Keratinocyte (primary cell): ENCODE data around the gene OTOS. TPM values are rescaled to one million over a fixed set of nuclear protein-coding genes. Genes with fewer than 3 reads are reported as not detected.

ENCODE experiments used
- DNase-seq: peaks from one replicate; pipeline ENCODE4 v3.0.0-alpha.2; 2011; ENCODE audit warnings: low read depth, missing footprints, low spot score
- FAIRE-seq: peaks from 2 replicates; lab custom pipeline; 2011; peaks lifted over from hg19 to GRCh38; lab: Jason Lieb, UNC
- H2AFZ ChIP-seq: 2 replicates; pipeline ENCODE4 v1.6.0; 2012; ENCODE audit warnings: low read length, control low read depth, inconsistent platforms; ENCODE audit not compliant: control insufficient read depth
- H3K27ac ChIP-seq: 2 replicates; pipeline ENCODE4 v1.5.1; 2011; ENCODE audit warnings: low read length; ENCODE audit not compliant: control insufficient read depth, insufficient read depth
- H3K27me3 ChIP-seq: 3 replicates; pipeline ENCODE4 v1.6.0; 2011; ENCODE audit warnings: low read length; ENCODE audit not compliant: control insufficient read depth, insufficient read depth; ENCODE audit errors: extremely low read depth
- H3K36me3 ChIP-seq, 2 experiments: 2 replicates in 1 of 2; 3 replicates in 1 of 2; pipeline ENCODE4 v1.5.1; 2011; ENCODE audit warnings: low read length in 2 of 2, mild to moderate bottlenecking in 1 of 2; ENCODE audit not compliant: control insufficient read depth in 2 of 2, insufficient read depth in 2 of 2; ENCODE audit errors: extremely low read depth in 1 of 2
- H3K4me1 ChIP-seq: 3 replicates; pipeline ENCODE4 v1.5.1; 2011; ENCODE audit warnings: low read length; ENCODE audit not compliant: control insufficient read depth, insufficient read depth; ENCODE audit errors: extremely low read depth
- H3K4me2 ChIP-seq: 3 replicates; pipeline ENCODE4 v1.6.0; 2011; ENCODE audit warnings: low read depth, low read length; ENCODE audit not compliant: control insufficient read depth, insufficient read depth; ENCODE audit errors: extremely low read depth
- H3K4me3 ChIP-seq, 3 experiments: fragments of 200-600 bp in 1 of 3; sonication (generic) in 1 of 3; 2 replicates in 2 of 3; 3 replicates in 1 of 3; pipeline ENCODE4 v1.5.1; 2011 to 2016; ENCODE audit warnings: low read length in 3 of 3, mild to moderate bottlenecking in 3 of 3, control low read depth in 2 of 3, inconsistent platforms in 1 of 3, low read depth in 1 of 3, mixed read lengths in 1 of 3, mixed run types in 1 of 3, moderate library complexity in 1 of 3; ENCODE audit not compliant: control insufficient read depth in 2 of 3, insufficient read depth in 2 of 3; ENCODE audit errors: extremely low read depth in 1 of 3
- H3K79me2 ChIP-seq: 2 replicates; pipeline ENCODE4 v1.6.0; 2012; ENCODE audit warnings: low read length; ENCODE audit not compliant: control insufficient read depth, insufficient read depth
- H3K9ac ChIP-seq: 3 replicates; pipeline ENCODE4 v1.6.0; 2011; ENCODE audit warnings: low read length; ENCODE audit not compliant: control insufficient read depth, insufficient read depth; ENCODE audit errors: extremely low read depth
- H3K9me1 ChIP-seq: 3 replicates; pipeline ENCODE4 v1.6.0; 2011; ENCODE audit warnings: low read length; ENCODE audit not compliant: control insufficient read depth, insufficient read depth; ENCODE audit errors: extremely low read depth
- H3K9me3 ChIP-seq: 2 replicates; pipeline ENCODE4 v1.5.1; 2012; ENCODE audit warnings: low read depth, low read length; ENCODE audit not compliant: control insufficient read depth
- H4K20me1 ChIP-seq: 3 replicates; pipeline ENCODE4 v1.6.0; 2011; ENCODE audit warnings: low read length; ENCODE audit not compliant: control insufficient read depth, insufficient read depth; ENCODE audit errors: extremely low read depth
- EZH2 ChIP-seq: IDR thresholded peaks from one replicate; pipeline ENCODE4 v1.6.1; 2012; ENCODE audit warnings: inconsistent platforms, mild to moderate bottlenecking, low read length, moderate library complexity
- dilution Hi-C: fragments of 300-500 bp; cut with MboI; formaldehyde crosslinking; loops from one replicate; pipeline ENCODE4 v1.7.0; 2020; ENCODE audit warnings: low sequenced_read_pairs; ENCODE audit not compliant: extremely low pct_ligation_motif_present
- polyA plus RNA-seq, 5 experiments: library from polyadenylated mRNA; depleted of rRNA in 3 of 5; stranded (reverse) in 3 of 5; stranded (forward) in 1 of 5; unstranded in 1 of 5; fragments of >200 nt; gene quantifications; 1 replicate in 1 of 5; 2 replicates in 3 of 5; 3 replicates in 1 of 5; pipeline versions ENCODE4 v1.2.1 to v1.2.3, GENCODE V29; 2011 to 2012; ENCODE audit warnings: missing spikeins in 2 of 5, low read depth in 1 of 5, low replicate concordance in 1 of 5
- TF ChIP-seq, protein P1 (sequence below), 3 experiments: IDR thresholded peaks in 1 of 3; conservative IDR thresholded peaks in 1 of 3; optimal IDR thresholded peaks in 1 of 3; 2 replicates in 2 of 3; 3 replicates in 1 of 3; pipeline versions ENCODE3 to v1.5.1; 2011; ENCODE audit warnings: low read length in 3 of 3, mild to moderate bottlenecking in 3 of 3, moderate library complexity in 2 of 3, control low read depth in 1 of 3, inconsistent platforms in 1 of 3; ENCODE audit not compliant: insufficient read depth in 2 of 3; ENCODE audit errors: extremely low read depth in 1 of 3

The OTOS gene
- polyA plus RNA-seq, 1 donor (not counting 4 experiments of a cell fraction or from before 2014, with no cell fraction given), result not detected

DNA sequence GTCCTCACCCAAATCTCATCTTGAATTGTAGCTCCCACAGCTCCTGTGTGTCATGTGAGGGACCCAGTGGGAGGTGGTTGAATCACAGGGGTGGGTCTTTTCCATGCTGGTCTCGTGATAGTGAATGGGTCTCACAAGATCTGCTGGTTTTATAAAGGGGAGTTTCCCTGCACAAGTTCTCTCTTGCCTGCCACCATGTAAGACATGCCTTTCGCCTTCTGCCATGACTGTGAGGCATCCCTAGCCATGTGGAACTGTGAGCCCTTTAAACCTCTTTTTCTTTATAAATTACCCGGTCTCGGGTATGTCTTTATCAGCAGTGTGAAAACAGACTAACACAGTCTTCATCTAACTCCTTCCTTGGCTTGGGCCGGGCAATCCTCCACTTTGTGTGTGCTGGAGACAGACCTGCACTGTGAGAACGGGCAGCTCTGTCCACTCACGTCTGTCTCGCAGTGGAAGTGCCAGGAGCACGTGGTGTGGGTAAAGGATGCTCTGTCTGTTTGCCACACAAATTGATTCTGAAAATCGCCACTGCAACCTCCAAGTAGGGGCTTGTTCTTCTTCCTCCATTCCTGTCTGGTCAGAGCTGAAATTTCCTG lies 47.6 kb upstream of the OTOS start:
- Histone ChIP-seq H3K4me2 (no peak overlapping the region), H3K79me2 (no peaks in the 10 kb centered on the region), H3K4me3 (no peak overlapping the region), H3K36me3 (no peaks in the 10 kb centered on the region), H3K9ac (no peak overlapping the region), H2AFZ (no peak overlapping the region), H3K9me1 (no peaks in the 10 kb centered on the region), H3K27ac (no peak overlapping the region), H3K27me3 (peaks cover 45% of the 10 kb centered on the region), H3K9me3 (peaks cover 8% of the 10 kb centered on the region), H3K4me1 (no peaks in the 10 kb centered on the region), H4K20me1 (no peaks in the 10 kb centered on the region)
- TF ChIP-seq, protein P1, sequence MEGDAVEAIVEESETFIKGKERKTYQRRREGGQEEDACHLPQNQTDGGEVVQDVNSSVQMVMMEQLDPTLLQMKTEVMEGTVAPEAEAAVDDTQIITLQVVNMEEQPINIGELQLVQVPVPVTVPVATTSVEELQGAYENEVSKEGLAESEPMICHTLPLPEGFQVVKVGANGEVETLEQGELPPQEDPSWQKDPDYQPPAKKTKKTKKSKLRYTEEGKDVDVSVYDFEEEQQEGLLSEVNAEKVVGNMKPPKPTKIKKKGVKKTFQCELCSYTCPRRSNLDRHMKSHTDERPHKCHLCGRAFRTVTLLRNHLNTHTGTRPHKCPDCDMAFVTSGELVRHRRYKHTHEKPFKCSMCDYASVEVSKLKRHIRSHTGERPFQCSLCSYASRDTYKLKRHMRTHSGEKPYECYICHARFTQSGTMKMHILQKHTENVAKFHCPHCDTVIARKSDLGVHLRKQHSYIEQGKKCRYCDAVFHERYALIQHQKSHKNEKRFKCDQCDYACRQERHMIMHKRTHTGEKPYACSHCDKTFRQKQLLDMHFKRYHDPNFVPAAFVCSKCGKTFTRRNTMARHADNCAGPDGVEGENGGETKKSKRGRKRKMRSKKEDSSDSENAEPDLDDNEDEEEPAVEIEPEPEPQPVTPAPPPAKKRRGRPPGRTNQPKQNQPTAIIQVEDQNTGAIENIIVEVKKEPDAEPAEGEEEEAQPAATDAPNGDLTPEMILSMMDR (optimal IDR thresholded peaks at IDR 0.05 in 1 of 3, IDR thresholded peaks at IDR 0.05 in 1 of 3, conservative IDR thresholded peaks at IDR 0.05 in 1 of 3; ENCODE audit: extremely low read depth in 1 of 3, insufficient read depth in 2 of 3, low read length in 3 of 3), result no peak
- no peak for TF ChIP-seq EZH2
- FAIRE-seq, result no peak
- DNase-seq, result no peak
- dilution Hi-C loops, result no loop called here

DNA sequence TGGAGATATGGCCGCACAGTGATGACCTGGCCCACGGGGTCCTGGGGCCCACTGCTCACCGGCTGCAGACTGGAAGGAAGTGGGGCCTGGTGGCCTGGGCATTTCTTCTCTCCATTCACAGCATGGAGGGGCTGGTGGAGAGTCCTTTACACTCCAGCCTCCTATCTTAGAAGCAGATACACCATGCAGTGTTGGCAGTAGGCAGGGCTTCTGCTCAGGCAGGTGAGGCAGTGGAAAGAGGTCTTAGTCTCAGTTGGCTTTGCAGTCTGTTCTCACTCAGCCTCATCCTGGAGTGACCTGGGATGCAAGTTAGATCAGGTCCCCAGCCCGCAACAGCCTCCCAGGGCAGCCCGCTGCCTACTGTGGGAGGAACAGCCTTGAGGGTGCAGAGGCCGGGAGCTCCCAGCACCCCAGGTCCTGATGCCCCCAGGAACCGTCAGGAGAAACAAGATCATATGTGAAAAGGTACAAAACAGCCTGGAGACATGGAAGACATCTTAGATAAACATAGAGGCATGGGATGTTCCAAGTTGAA lies 45.8 kb upstream of the OTOS start:
- dilution Hi-C loops, result no loop called here
- no peaks in the 10 kb centered on the region for H3K9me1 ChIP-seq
- peaks cover 51% of the 10 kb centered on the region for H3K27me3 ChIP-seq
- H3K4me2 ChIP-seq, result no peak overlapping the region
- H2AFZ ChIP-seq, result no peak overlapping the region
- FAIRE-seq, result no peak
- H3K4me3 ChIP-seq, result no peak overlapping the region
- TF ChIP-seq, protein P1 (optimal IDR thresholded peaks at IDR 0.05 in 1 of 3, IDR thresholded peaks at IDR 0.05 in 1 of 3, conservative IDR thresholded peaks at IDR 0.05 in 1 of 3; ENCODE audit: extremely low read depth in 1 of 3, insufficient read depth in 2 of 3, low read length in 3 of 3), result no peak
- TF ChIP-seq EZH2, result no peak
- no peak overlapping the region for H3K27ac ChIP-seq
- H3K9ac ChIP-seq, result no peak overlapping the region
- DNase-seq, result no peak
- H3K36me3 ChIP-seq, result no peaks in the 10 kb centered on the region
- no peaks in the 10 kb centered on the region for H3K4me1 ChIP-seq
- no peaks in the 10 kb centered on the region for H4K20me1 ChIP-seq
- H3K79me2 ChIP-seq, result no peaks in the 10 kb centered on the region
- peaks cover 8% of the 10 kb centered on the region for H3K9me3 ChIP-seq
